ENCODE data around the gene PTPRM. TPM values are rescaled to one million over a fixed set of nuclear protein-coding genes. Genes with fewer than 3 reads are reported as not detected.

PTPRM gene
- total RNA-seq, 1 experiment from 2014 or later = 1.6 TPM

DNA sequence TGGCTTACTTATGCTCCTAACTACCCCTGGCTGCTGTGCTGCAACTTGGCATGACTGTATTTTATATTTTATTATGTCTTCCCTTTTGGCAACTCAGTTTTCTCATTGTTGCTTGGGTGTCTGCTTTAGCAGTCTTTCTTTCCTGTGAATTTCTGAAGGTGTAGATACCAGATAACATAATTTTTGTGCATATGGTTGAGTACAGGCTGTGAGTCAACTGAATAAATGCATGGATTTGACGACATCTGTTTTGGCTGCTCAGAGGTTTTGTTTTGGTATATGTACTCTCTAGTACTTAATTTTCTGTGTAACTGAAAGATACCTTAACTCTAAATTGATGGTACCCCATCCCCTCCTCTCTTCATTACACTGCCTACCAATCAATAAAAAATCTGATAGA, 303.1 kb downstream of the PTPRM start:
- no peaks in the 10 kb centered on the region for H3K9me3 ChIP-seq (ENCODE audit: control insufficient read depth, insufficient read depth, low read depth, low read length)
- ATAC-seq = no peak
- ChIA-PET POLR2A (no interaction called here), CTCF (no interaction called here)
- DNase-seq (ENCODE audit: low read depth, low spot score) = no peak
- no peaks in the 10 kb centered on the region for H3K4me1 ChIP-seq (ENCODE audit: control insufficient read depth, insufficient read depth, low read length)
- in situ Hi-C loops (cut with HindIII; ENCODE audit: low pct_unique_long_range_greater_than_20kb, low sequenced_read_pairs) (no loop called here), intact Hi-C loops (cut with micrococcal nuclease; ENCODE audit: unreplicated experiment) (no loop called here)
- TF ChIP-seq, protein P1, sequence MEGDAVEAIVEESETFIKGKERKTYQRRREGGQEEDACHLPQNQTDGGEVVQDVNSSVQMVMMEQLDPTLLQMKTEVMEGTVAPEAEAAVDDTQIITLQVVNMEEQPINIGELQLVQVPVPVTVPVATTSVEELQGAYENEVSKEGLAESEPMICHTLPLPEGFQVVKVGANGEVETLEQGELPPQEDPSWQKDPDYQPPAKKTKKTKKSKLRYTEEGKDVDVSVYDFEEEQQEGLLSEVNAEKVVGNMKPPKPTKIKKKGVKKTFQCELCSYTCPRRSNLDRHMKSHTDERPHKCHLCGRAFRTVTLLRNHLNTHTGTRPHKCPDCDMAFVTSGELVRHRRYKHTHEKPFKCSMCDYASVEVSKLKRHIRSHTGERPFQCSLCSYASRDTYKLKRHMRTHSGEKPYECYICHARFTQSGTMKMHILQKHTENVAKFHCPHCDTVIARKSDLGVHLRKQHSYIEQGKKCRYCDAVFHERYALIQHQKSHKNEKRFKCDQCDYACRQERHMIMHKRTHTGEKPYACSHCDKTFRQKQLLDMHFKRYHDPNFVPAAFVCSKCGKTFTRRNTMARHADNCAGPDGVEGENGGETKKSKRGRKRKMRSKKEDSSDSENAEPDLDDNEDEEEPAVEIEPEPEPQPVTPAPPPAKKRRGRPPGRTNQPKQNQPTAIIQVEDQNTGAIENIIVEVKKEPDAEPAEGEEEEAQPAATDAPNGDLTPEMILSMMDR (IDR thresholded peaks at IDR 0.05) = no peak
- no peak for TF ChIP-seq POLR2AphosphoS5 (IDR thresholded peaks at IDR 0.05; ENCODE audit: low read depth, low read length)
- TF ChIP-seq TCF7L2 (IDR thresholded peaks at IDR 0.05; ENCODE audit: low read depth, low read length) = no peak
- no peak for TF ChIP-seq SIN3A (IDR thresholded peaks at IDR 0.05; ENCODE audit: borderline replicate concordance, insufficient read depth, low read depth, low read length)
- TF ChIP-seq, protein P2, sequence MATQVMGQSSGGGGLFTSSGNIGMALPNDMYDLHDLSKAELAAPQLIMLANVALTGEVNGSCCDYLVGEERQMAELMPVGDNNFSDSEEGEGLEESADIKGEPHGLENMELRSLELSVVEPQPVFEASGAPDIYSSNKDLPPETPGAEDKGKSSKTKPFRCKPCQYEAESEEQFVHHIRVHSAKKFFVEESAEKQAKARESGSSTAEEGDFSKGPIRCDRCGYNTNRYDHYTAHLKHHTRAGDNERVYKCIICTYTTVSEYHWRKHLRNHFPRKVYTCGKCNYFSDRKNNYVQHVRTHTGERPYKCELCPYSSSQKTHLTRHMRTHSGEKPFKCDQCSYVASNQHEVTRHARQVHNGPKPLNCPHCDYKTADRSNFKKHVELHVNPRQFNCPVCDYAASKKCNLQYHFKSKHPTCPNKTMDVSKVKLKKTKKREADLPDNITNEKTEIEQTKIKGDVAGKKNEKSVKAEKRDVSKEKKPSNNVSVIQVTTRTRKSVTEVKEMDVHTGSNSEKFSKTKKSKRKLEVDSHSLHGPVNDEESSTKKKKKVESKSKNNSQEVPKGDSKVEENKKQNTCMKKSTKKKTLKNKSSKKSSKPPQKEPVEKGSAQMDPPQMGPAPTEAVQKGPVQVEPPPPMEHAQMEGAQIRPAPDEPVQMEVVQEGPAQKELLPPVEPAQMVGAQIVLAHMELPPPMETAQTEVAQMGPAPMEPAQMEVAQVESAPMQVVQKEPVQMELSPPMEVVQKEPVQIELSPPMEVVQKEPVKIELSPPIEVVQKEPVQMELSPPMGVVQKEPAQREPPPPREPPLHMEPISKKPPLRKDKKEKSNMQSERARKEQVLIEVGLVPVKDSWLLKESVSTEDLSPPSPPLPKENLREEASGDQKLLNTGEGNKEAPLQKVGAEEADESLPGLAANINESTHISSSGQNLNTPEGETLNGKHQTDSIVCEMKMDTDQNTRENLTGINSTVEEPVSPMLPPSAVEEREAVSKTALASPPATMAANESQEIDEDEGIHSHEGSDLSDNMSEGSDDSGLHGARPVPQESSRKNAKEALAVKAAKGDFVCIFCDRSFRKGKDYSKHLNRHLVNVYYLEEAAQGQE (IDR thresholded peaks at IDR 0.05; ENCODE audit: insufficient read depth in 1 of 2, low read depth in 2 of 2, low read length in 1 of 2) = no peak
- BruUV-seq (replicated peaks) = no TSS peak
- H3K27ac ChIP-seq (ENCODE audit: low read length) = no peak overlapping the region
- no peaks in the 10 kb centered on the region for H3K27me3 ChIP-seq (ENCODE audit: control insufficient read depth, insufficient read depth, low read length)
- no peak overlapping the region for H3K4me3 ChIP-seq (ENCODE audit: low read depth in 2 of 2, low read length in 2 of 2)
- H3K36me3 ChIP-seq (ENCODE audit: control insufficient read depth, insufficient read depth, low read length) = no peaks in the 10 kb centered on the region

DNA sequence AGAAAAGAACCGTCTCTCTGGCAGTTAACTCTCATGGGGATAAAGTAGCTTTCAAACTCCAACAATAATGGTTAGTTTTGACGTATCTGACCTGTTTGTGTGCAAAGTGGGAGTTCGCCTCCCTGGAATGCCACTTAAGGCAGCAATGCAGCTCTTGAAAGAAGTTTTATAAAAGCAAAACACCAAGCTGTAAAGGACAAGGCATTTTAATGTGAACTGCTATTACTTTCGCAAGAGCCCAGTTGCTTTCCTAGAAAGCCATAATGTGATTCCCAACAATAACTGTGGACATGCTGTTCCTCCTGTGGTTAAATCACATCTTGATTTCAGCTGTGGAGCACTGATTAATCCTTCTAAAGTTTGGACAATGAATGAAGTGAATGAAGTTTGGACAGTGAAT, 303.7 kb downstream of the PTPRM start:
- H3K27me3 ChIP-seq (ENCODE audit: control insufficient read depth, insufficient read depth, low read length) = no peaks in the 10 kb centered on the region
- H3K9me3 ChIP-seq (ENCODE audit: control insufficient read depth, insufficient read depth, low read depth, low read length) = no peaks in the 10 kb centered on the region
- H3K36me3 ChIP-seq (ENCODE audit: control insufficient read depth, insufficient read depth, low read length) = no peaks in the 10 kb centered on the region
- no peak for ATAC-seq
- POLR2A ChIA-PET = no interaction called here
- H3K4me1 ChIP-seq (ENCODE audit: control insufficient read depth, insufficient read depth, low read length) = no peaks in the 10 kb centered on the region
- no peak for DNase-seq (ENCODE audit: low read depth, low spot score)
- no TSS peak for BruUV-seq (replicated peaks)
- intact Hi-C loops (cut with micrococcal nuclease; ENCODE audit: unreplicated experiment) (no loop called here), in situ Hi-C loops (cut with HindIII; ENCODE audit: low pct_unique_long_range_greater_than_20kb, low sequenced_read_pairs) (no loop called here)
- H3K27ac ChIP-seq (ENCODE audit: low read length) = no peak overlapping the region
- H3K4me3 ChIP-seq (ENCODE audit: low read depth in 2 of 2, low read length in 2 of 2) = no peak overlapping the region
- CTCF ChIA-PET = no interaction called here
- TF ChIP-seq, protein P2 (IDR thresholded peaks at IDR 0.05; ENCODE audit: insufficient read depth in 1 of 2, low read depth in 2 of 2, low read length in 1 of 2) = no peak
- no peak for TF ChIP-seq POLR2AphosphoS5 (IDR thresholded peaks at IDR 0.05; ENCODE audit: low read depth, low read length)
- TF ChIP-seq, protein P1 (IDR thresholded peaks at IDR 0.05) = no peak
- no peak for TF ChIP-seq TCF7L2 (IDR thresholded peaks at IDR 0.05; ENCODE audit: low read depth, low read length)
- TF ChIP-seq SIN3A (IDR thresholded peaks at IDR 0.05; ENCODE audit: borderline replicate concordance, insufficient read depth, low read depth, low read length) = no peak

Measured in Panc1 (cell line).